CD4-positive, CD25-positive, alpha-beta regulatory T cell (primary cell): ENCODE measurements around the gene ACADVL. TPM values are rescaled to one million over a fixed set of nuclear protein-coding genes. Genes with fewer than 3 reads are reported as not detected.

Experiments used
- ATAC-seq, 2 donors: fragments of 150-1000 bp; cut with Tn5 transposase; one replicate each; pipeline ENCODE4 v1.10.0; 2021; ENCODE audit warnings: low read depth in 2 of 2, moderate number of reproducible peaks in 2 of 2, moderate library complexity in 1 of 2
- DNase-seq, 3 donors: peaks; one replicate each; pipeline versions ENCODE4 v3.0.0 to v3.0.0-alpha.2; 2012 to 2022; ENCODE audit warnings: mixed read lengths in 1 of 3
- H3K27ac ChIP-seq: one replicate; pipeline ENCODE4 v1.7.0; 2013; ENCODE audit warnings: mild to moderate bottlenecking, low read length; ENCODE audit not compliant: insufficient read depth, poor library complexity, severe bottlenecking
- H3K27me3 ChIP-seq: one replicate; pipeline ENCODE4 v1.7.0; 2013; ENCODE audit warnings: low read length; ENCODE audit not compliant: control insufficient read depth, insufficient read depth
- H3K36me3 ChIP-seq: one replicate; pipeline ENCODE4 v1.7.0; 2013; ENCODE audit warnings: mild to moderate bottlenecking, low read length, moderate library complexity; ENCODE audit not compliant: control insufficient read depth, insufficient read depth
- H3K4me1 ChIP-seq: 2 replicates; pipeline ENCODE4 v1.7.0; 2013; ENCODE audit warnings: mild to moderate bottlenecking, low read length; ENCODE audit not compliant: insufficient read depth, control insufficient read depth, poor library complexity, severe bottlenecking
- H3K4me3 ChIP-seq: one replicate; pipeline ENCODE4 v1.7.0; 2013; ENCODE audit warnings: low read depth, mild to moderate bottlenecking, low read length, moderate library complexity
- H3K9me3 ChIP-seq, 2 experiments: 1 replicate in 1 of 2; 2 replicates in 1 of 2; pipeline ENCODE4 v1.7.0; 2013; ENCODE audit warnings: low read length in 2 of 2, mild to moderate bottlenecking in 1 of 2, moderate library complexity in 1 of 2; ENCODE audit not compliant: control insufficient read depth in 2 of 2
- H3K27ac Mint-ChIP-seq, 3 donors: one replicate each; pipeline ENCODE4 v1.8.0; 2020 to 2022; ENCODE audit warnings: mild to moderate bottlenecking in 3 of 3, mixed read lengths in 3 of 3, moderate library complexity in 2 of 3
- H3K27me3 Mint-ChIP-seq: one replicate; pipeline ENCODE4 v1.8.0; 2022; ENCODE audit warnings: mild to moderate bottlenecking, mixed read lengths
- H3K36me3 Mint-ChIP-seq: one replicate; pipeline ENCODE4 v1.8.0; 2020; ENCODE audit warnings: mixed read lengths
- H3K4me1 Mint-ChIP-seq, 4 donors: one replicate each; pipeline ENCODE4 v1.8.0; 2020 to 2022; ENCODE audit warnings: mixed read lengths in 4 of 4, mild to moderate bottlenecking in 1 of 4
- H3K4me3 Mint-ChIP-seq, 4 donors: one replicate each; pipeline ENCODE4 v1.8.0; 2020 to 2022; ENCODE audit warnings: mild to moderate bottlenecking in 4 of 4, mixed read lengths in 4 of 4, moderate library complexity in 3 of 4
- H3K9me3 Mint-ChIP-seq, 7 donors: one replicate each; pipeline ENCODE4 v1.8.0; 2020 to 2022; ENCODE audit warnings: mixed read lengths in 7 of 7, mild to moderate bottlenecking in 3 of 7, moderate library complexity in 2 of 7
- polyA plus RNA-seq, 4 donors: library from polyadenylated mRNA; unstranded; fragments of 300-500 nt; fragmentation: Illumina TruSeq; gene quantifications; one replicate each; pipeline ENCODE4 v1.2.3, GENCODE V29; 2021
- total RNA-seq: library from RNA; stranded (reverse); gene quantifications from one replicate; pipeline ENCODE4 v1.2.3, GENCODE V29; 2022

The ACADVL gene
- total and polyA plus RNA-seq, 5 donors from 2014 or later: 73.6 to 277 (median 86.1) TPM

DNA sequence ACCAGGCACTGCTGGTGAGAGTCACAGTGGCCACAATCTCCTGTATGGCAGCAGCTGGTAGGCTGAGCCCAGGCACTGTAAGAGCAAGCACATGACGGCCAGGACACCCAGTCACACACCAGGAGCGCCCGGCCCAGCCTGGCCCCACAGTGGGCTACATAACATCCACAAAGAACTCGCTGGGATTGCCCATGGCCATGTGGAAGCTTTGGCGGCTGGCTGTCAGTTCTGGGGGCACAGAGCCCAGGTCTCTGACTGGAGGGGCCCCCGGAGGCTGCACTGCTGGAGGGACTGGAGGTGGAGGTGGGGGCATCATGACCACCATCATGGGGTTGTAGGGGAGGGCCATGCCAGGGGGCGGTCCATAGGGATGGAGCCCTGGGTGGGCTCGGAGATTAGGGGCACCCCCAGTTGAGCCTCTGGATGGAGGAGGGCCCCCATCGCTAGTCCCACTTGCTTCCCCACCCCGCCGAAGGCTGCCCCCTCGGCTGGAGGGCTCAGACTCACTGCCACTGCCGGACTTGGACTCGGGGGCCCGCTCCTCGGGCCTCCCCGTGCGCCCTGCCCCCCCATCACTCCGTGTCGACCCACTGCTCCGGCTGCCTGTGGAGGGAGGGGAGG lies 6.1 kb downstream of the ACADVL start:
- Histone ChIP-seq H3K36me3 (peaks cover 59% of the 10 kb centered on the region), H3K4me1 (peaks cover 12% of the 10 kb centered on the region), H3K27me3 (no peaks in the 10 kb centered on the region), H3K27ac (no peak overlapping the region), H3K4me3 (no peak overlapping the region), H3K9me3 (no peaks in the 10 kb centered on the region)
- H3K27ac Mint-ChIP-seq: no peak overlapping the region
- DNase-seq (no peak), ATAC-seq (no peak)
- H3K36me3 Mint-ChIP-seq: peaks cover 21% of the 10 kb centered on the region
- no peaks in the 10 kb centered on the region for H3K27me3 Mint-ChIP-seq
- peaks cover 0 to 19% (median 12%) of the 10 kb centered on the region in 4 donors for H3K4me1 Mint-ChIP-seq
- no peak overlapping the region for H3K4me3 Mint-ChIP-seq
- no peaks in the 10 kb centered on the region for H3K9me3 Mint-ChIP-seq

DNA sequence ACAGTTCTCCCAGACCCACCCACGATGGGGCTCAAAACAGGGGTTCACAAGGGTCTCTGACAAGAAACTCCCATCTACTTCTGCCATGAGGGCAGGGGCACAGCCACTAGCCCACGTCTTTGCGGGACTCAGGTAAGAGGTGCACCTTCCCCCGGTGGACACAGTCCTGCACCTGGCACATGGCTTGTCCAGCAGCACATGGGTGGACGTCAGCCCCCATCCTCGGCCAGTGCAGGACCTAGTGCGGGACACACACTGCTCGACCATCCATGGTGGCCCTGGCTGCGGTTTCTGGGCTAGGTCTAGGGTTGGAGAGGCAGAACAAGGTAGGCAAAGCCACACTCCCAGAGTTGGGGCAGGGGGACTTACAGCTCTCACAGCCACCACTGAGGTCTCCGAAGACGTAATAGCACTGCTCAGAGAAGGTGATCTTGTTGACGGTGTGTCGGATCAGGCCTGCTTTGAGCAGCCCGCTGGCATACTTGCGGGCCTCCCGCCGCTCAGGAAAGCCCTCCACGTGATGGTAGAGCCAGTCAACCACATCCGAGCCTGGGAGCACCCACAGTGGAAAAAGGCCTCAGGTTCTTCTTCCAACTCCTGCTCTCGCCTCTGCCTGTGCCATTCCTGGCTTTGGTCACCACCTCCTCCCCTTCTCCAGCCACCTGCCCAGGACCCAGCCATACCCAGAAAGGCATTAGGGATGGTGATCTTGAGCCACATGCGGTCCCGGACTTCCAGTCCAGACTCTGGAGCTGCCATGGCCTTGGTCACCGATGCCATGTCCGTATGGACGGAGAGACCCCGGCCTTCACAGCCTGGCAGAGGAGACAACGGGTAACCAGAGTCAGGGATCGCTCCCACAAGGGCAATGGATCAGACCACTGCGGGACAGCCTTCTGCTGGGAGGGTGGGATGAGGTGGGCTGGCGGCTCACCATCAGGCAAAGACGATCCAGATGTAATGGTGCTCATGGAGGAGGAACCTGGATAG lies 7.3 kb downstream of the ACADVL start:
- Histone ChIP-seq H3K36me3 (peaks cover 59% of the 10 kb centered on the region), H3K27me3 (no peaks in the 10 kb centered on the region), H3K4me3 (no peak overlapping the region), H3K9me3 (no peaks in the 10 kb centered on the region), H3K27ac (no peak overlapping the region), H3K4me1 (peaks cover under 1% of the 10 kb centered on the region)
- Mint-ChIP-seq H3K4me3 (peak overlapping the region in 1 of 4 donors; percentile 29), H3K27me3 (no peaks in the 10 kb centered on the region), H3K4me1 (peaks cover 0 to 15% (median 10%) of the 10 kb centered on the region in 4 donors), H3K27ac (peak overlapping the region in 1 of 3 donors; percentile 62), H3K9me3 (no peaks in the 10 kb centered on the region), H3K36me3 (peaks cover 26% of the 10 kb centered on the region)
- no peak for ATAC-seq
- no peak for DNase-seq

- no peak for DNase-seq
- Mint-ChIP-seq H3K9me3 (no peaks in the 10 kb centered on the region), H3K4me1 (peaks cover 4 to 32% (median 18%) of the 10 kb centered on the region in 4 donors), H3K27me3 (no peaks in the 10 kb centered on the region), H3K27ac (no peak overlapping the region), H3K4me3 (no peak overlapping the region), H3K36me3 (peaks cover 22% of the 10 kb centered on the region)
- Histone ChIP-seq H3K27me3 (no peaks in the 10 kb centered on the region), H3K9me3 (no peaks in the 10 kb centered on the region), H3K4me3 (no peak overlapping the region), H3K27ac (no peak overlapping the region), H3K36me3 (peaks cover 42% of the 10 kb centered on the region), H3K4me1 (peaks cover 12% of the 10 kb centered on the region)
- ATAC-seq: no peak
These were observed 9.2 kb downstream of the ACADVL start for GRCh38 chr17:7228920-7229319.

DNA sequence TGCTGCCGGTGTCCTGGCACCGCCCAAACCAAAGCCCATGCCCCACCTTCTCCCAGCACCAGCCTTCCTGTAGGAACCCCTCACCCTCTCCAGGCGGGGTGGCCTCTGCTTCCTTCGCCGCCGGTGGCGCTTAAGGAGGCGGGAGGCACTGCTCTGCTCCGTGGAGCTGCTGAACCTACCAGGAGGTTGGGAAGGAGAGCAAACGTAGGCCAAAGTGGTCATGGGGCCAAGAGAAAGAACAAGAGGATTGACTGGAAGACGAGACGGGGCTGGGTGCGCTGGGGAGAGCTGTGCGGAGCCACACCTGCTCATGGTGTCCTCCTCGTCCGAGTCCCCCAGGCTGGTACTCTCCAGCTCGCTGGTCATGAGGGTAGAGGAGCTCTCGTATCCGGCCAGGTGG lies 9.8 kb downstream of the ACADVL start:
- Histone ChIP-seq H3K27ac (no peak overlapping the region), H3K4me3 (no peak overlapping the region), H3K9me3 (no peaks in the 10 kb centered on the region), H3K36me3 (peaks cover 40% of the 10 kb centered on the region), H3K27me3 (no peaks in the 10 kb centered on the region), H3K4me1 (peaks cover 13% of the 10 kb centered on the region)
- Mint-ChIP-seq H3K4me3 (no peak overlapping the region), H3K27me3 (no peaks in the 10 kb centered on the region), H3K4me1 (peaks cover 4 to 35% (median 17%) of the 10 kb centered on the region in 4 donors), H3K9me3 (no peaks in the 10 kb centered on the region), H3K27ac (no peak overlapping the region), H3K36me3 (peaks cover 20% of the 10 kb centered on the region)
- ATAC-seq (no peak), DNase-seq (no peak)

GRCh38 chr17:7232114-7232513 lies 12.4 kb downstream of the ACADVL start:
- no peak for ATAC-seq
- Histone ChIP-seq H3K4me1 (peaks cover 21% of the 10 kb centered on the region), H3K4me3 (peak overlapping the region; percentile 2), H3K9me3 (no peaks in the 10 kb centered on the region), H3K27me3 (no peaks in the 10 kb centered on the region), H3K36me3 (peaks cover 45% of the 10 kb centered on the region), H3K27ac (no peak overlapping the region)
- Mint-ChIP-seq H3K9me3 (no peaks in the 10 kb centered on the region), H3K4me3 (peak overlapping the region; percentile 57 to 94 (median 70)), H3K27me3 (no peaks in the 10 kb centered on the region), H3K27ac (no peak overlapping the region), H3K36me3 (peaks cover 24% of the 10 kb centered on the region), H3K4me1 (peaks cover 8 to 59% (median 35%) of the 10 kb centered on the region in 4 donors)
- no peak for DNase-seq

- Histone ChIP-seq H3K36me3 (peaks cover 33% of the 10 kb centered on the region), H3K4me1 (peaks cover 30% of the 10 kb centered on the region), H3K27me3 (no peaks in the 10 kb centered on the region), H3K4me3 (peak overlapping the region; percentile 93), H3K9me3 (no peaks in the 10 kb centered on the region), H3K27ac (peak overlapping the region; percentile 81)
- Mint-ChIP-seq H3K4me1 (peaks cover 10 to 59% (median 34%) of the 10 kb centered on the region in 4 donors), H3K9me3 (no peaks in the 10 kb centered on the region), H3K4me3 (peak overlapping the region; percentile 89 to 97 (median 94)), H3K36me3 (peaks cover 20% of the 10 kb centered on the region), H3K27me3 (no peaks in the 10 kb centered on the region), H3K27ac (peak overlapping the region; percentile 90 to 92 (median 91))
- ATAC-seq (no peak), DNase-seq (no peak)
These were observed 14.0 kb downstream of the ACADVL start for GRCh38 chr17:7233701-7234082.

GRCh38 chr17:7234083-7234951 lies 14.6 kb downstream of the ACADVL start, which contains the start of gene DVL2:
DVL2 (minus strand) TSS chr17:7234517; CDS start chr17:7234262, 255 bp downstream.
- DNase-seq (peak; percentile 94 to 96 (median 95)), ATAC-seq (peak; percentile 60 to 62)
- Histone ChIP-seq H3K9me3 (no peaks in the 10 kb centered on the region), H3K4me1 (peaks cover 30% of the 10 kb centered on the region), H3K27me3 (no peaks in the 10 kb centered on the region), H3K27ac (peak within 1 kb of the TSS; percentile 81), H3K36me3 (peaks cover 30% of the 10 kb centered on the region), H3K4me3 (peak within 1 kb of the TSS; percentile 93)
- Mint-ChIP-seq H3K4me1 (peaks cover 10 to 59% (median 34%) of the 10 kb centered on the region in 4 donors), H3K27ac (peak within 1 kb of the TSS; percentile 90 to 92 (median 91)), H3K9me3 (no peaks in the 10 kb centered on the region), H3K27me3 (no peaks in the 10 kb centered on the region), H3K4me3 (peak within 1 kb of the TSS; percentile 89 to 97 (median 94)), H3K36me3 (peaks cover 16% of the 10 kb centered on the region)
